GM18499 (cell line): ENCODE results near the gene SNX9.

Experiments
- ATAC-seq: cut with Tn5 transposase; IDR thresholded peaks from one replicate; pipeline ENCODE4 v1.9.1; 2021; ENCODE audit warnings: moderate number of reproducible peaks; ENCODE audit not compliant: insufficient read depth, unreplicated experiment

The SNX9 gene

GRCh38 chr6:157985378-157986155, 162.5 kb downstream of the SNX9 start:
- no peak for ATAC-seq

GRCh38 chr6:157987788-157988699, 165.0 kb downstream of the SNX9 start:
- no peak for ATAC-seq

- no peak for ATAC-seq
These were observed 165.6 kb downstream of the SNX9 start for GRCh38 chr6:157988700-157989063.

- ATAC-seq: no peak
These were observed 166.7 kb downstream of the SNX9 start for GRCh38 chr6:157989541-157990289.

GRCh38 chr6:157990321-157991066, 167.4 kb downstream of the SNX9 start:
- ATAC-seq: no peak

GRCh38 chr6:157991067-157991432, 168.0 kb downstream of the SNX9 start:
- no peak for ATAC-seq

GRCh38 chr6:157993076-157993475, 170.0 kb downstream of the SNX9 start:
- no peak for ATAC-seq

- ATAC-seq: no peak
These were observed 171.2 kb downstream of the SNX9 start for GRCh38 chr6:157994125-157994795.
